CMK (cell line): ENCODE measurements around the gene NOTCH1.

ENCODE experiments used
- DNase-seq: peaks from one replicate; pipeline ENCODE4 v3.0.0-alpha.2; 2010; ENCODE audit warnings: low read depth

Gene NOTCH1

DNA sequence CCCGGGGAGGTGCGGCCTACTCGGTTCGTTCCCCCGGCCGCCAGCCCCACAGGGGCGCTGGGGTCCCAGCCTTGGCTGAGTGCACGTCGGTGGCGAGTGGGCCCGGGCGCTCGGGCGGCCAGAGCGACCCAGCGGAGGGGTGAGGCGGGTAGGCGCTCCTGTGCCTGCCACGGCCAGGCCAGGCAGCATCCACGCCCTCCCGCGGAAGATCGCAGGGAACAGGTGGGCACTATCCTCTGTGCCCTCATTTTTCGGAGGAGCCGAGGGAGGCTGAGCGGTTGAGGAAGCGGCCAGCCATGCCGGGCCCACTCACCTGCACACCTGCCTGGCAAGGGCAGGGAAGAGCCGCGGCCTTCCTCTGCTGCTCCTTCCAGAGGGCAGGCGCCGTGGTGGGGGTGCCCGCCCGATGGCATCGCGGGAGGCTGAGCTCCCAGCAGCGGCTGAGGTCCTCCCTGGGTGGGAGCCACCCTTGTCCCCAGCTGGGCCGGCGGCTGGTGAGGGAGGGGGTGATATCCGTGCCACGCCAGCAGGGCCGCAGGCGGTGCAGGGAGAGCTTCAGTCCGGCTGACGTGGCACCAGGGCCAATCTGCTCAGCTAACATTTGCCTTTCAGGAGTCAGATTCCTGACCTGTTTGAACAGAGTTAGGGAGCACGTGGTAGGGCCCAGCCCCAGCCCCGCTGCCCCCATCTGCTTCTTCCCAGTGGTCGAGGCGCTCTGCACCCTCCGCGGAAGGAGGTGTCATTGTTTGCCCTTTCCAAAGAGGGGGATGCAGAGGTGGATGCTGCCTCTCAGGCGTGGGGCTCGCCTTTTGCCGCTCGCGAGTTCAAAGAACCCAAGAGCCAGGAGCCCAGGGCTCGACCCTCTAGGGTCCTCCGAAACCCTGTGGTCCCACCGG is 61.4 kb downstream of the NOTCH1 start:
- DNase-seq: no peak

DNA sequence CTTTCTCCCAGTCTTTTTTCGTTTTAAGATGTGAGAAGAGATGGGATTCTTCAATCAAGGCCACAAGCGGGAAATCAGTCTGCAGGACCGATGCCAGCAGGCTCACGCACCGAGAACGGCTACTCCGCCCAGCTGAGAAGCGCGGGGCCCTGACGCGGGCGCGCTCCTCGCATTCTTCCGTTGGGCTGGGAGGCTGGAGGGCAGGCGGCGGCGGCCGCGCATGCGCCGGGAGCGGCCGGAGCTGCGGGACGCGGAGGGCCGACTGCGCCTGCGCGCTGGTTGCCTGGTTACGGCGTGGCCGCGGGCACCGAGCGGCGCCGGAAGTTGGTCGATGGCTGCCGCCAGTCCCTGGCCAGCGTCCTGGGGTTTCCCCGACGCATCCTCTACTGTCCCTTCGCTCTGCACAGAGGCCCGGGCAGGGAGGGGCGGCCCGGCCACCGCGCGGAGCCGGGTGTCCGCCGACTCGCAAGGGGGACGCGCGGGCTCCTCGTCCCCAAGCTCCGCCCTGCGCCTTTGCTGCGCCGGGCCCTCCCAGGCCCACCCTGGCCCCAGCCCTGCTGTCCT is 62.2 kb downstream of the NOTCH1 start:
- DNase-seq: peak; percentile 75

DNA sequence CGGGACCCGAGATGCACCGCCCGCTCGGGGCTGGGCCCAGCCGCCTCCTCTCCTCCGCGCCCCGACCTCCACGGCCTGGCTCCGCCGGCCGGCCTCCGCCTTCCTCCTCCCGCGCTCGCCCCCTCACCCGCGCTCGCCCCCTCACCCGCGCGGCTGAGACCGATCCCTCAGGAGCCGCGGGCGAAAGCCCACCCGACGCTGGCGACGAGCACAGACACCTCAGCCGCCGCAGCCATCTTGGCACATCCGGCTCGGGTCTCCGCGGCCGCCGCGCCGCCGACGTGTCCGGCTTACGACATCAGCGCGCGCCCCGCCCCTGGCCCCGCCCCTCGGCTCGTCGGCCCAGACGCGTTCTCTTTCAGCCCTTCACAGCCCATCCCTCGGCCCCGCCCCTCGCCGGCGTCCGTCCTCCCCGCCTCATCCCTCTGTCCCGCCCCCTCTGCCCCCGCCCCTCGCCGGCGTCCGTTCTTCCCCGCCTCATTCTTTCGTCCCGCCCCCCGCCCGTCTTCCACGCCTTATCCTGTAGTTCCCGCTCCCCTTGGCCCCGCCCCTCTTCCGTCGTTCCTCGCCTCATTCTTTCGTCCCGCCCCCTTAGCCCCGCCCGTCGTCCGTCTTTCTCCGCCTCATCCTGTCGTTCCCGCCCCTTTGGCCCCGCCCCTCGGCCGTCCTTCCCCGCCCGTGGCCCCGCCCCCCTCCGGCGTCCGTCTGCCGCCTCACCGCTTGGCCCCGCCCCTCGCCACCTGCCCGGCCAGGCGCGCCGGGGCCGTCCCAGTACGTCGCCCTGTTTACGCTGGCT is 62.9 kb downstream of the NOTCH1 start, which contains the start of gene SEC16A:
Gene SEC16A (minus strand): TSS at position 248 of the 796 bp plus-strand sequence. CDS start 5,425 bp downstream, outside the sequence.
- peak; percentile 94 for DNase-seq

DNA sequence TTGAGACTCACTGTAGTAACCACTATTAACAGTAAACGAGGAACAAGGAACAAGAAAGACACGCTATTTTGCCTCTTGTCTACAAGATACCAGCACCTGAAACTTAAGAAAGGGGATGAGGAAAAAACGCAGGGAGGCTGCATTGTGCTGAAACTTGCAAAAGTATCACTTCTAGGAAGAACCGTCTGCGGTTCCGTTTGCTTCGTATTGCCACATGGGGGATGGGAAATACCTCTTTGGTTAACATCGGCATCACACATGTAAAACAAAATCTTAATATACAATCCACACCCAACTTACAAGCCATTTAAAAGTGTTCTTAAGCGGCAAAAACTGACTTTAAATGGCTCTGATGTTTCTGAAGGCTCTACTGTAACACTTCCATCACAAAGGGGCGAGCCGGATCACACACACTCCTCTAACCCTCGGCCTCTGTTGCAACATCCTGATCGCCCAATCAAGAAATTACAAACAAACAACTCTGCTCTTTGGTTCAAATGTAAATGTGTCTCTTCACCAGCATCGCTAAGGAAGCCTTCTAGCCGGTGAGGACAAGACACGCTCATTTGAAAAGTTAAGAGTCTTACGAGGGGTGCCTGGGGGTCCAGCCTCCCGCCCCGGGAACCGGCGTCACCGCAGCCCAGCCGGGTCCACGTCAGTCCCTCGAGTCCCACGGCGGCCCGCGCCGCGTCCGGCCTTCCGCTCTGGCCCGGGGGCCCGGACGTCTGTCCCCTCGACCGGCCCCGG is 63.6 kb downstream of the NOTCH1 start:
- peak; percentile 14 for DNase-seq

DNA sequence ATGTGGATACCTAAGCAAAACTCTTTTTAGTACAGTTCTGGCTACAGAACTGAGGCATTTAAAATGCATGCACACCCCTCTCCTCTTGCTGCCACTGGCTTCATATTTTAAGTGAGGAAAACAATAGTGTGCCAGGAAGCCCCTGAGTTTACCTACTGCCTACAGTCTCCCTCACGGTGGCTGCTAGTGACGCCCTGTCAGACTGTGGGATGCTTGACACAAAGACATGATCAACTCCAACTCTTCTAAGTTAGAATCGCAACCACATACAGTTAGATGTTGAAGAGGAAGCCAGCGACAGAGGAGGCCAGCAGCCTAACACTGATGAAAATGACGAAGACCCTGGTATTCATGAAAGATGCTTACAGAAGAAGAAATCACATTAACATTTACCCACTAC is 64.3 kb downstream of the NOTCH1 start:
- DNase-seq: no peak

DNA sequence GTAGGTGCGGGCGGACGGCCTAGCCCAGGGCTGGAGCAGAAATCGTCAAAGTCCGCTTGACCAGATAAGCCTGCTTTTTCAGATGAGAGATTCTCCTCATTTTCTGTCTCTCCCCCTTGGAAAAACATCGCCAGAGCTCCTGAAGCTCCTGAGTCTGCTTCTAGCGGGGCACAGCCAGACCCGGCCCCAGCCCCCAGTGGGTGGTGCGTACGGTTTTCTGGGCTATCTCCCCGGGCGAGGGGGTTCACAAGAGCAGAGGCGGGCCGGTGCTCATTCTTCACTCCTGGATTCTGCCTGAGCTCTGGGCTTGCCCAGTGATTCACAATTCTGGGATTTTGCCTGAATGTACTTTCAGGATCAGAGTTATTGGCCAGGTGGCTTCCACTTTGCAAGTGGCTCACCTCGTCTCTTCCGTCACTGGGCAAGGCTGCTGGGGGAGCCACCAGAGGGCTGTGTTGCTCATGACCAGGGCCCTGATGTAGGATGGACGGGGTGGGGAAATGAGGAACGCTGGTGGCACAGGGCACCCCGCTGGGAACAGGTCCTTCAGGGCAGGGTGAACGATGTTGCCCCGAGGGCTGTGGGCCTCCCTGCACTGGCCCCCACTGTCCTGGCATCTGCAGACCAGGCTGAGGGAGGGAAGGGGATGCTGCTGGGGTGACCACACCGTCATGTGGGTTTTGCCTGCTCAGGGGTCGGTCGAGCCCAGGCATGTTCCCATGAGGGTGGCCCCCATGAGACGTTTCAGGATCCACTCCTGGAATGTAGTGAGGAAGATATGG is 69.3 kb downstream of the NOTCH1 start:
- DNase-seq: no peak

DNA sequence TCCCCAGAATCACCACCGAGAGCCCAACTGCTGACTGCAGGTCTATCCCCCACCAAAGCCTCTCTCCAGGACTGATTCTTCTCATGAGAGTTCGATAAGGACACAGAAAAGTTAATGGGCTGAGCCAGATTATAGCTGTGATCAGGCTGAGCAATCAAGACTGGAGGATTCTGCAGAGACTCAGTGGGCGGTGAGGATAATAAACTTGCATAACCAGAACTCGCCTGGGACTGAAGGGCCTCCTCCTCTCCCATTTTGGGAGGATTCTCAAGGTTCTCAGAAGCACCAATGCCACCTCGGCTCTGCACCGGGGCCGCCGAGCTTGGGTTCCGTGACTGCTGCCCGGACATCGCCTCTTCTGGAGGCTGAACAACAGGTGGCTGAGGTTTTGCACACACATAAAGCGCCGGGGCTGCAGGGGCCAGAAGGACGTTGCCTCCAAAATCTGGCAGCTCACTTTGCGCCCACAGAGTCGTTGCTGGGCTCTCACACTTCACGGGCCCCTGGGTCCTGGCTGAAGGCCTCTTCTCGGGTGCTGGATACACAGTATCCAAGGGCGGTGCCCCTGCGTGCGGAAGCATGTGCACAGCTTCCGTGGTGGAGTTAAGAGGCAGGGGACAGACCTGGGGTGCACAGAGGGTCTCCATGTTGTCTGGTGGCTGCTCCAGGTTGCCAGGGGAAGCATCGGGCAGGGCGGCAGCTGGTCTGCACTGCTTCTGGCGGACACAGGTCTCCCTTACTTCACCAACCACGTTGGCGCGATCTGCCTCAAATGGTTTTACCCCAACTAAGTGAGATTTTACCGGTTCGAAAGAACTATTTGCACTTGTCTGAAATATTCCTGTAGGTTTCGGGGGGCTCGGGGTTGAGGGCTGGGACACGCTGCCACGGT is 70.6 kb downstream of the NOTCH1 start:
- DNase-seq: no peak

DNA sequence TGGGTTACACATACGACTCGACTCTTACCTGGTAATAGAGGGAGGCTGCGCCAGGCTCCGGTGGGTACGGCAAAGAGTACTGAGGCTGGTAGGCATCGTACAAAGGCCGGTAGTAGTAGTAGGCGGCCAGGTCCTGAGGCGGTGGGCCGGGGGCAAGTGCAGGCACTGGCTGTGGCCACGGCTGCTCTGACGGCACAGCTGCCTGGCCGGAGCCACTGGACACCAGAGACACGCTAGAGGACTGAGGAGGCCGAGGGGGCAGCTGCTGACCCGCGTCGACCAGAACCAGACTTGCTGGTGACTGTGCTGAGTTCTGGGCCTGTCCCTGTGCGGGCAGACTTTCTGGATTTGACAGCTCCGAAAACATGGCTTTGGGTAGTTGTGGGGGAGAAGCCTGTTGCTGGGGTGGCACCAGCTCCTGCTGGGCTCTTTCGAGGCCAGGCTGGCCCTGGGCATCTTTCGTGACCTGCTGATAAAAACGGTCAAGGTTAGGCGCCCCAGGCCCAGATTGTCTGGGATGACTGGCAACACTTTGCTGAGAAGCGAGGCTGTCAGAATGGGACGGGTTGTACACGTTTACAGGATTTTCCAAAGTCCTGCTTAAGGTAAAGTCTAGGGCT is 71.7 kb downstream of the NOTCH1 start:
- DNase-seq: no peak

DNA sequence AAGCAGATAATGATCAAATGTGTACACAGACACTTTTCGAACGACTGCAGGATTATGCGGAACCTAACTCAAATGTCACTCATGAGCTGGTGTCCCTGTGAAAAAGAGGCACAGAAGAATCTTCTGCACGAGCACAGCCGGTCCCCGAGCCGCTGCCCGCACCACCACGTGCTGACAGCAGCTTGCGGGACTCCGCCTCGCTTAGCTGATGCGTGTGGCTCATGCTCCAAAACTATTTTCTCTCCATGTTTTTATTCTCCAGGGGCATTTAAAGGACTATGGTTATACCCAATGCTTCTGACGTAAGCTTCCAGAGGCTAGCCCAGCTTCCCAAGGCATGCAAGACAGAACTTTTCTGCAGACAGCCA is 72.5 kb downstream of the NOTCH1 start:
- DNase-seq: no peak

DNA sequence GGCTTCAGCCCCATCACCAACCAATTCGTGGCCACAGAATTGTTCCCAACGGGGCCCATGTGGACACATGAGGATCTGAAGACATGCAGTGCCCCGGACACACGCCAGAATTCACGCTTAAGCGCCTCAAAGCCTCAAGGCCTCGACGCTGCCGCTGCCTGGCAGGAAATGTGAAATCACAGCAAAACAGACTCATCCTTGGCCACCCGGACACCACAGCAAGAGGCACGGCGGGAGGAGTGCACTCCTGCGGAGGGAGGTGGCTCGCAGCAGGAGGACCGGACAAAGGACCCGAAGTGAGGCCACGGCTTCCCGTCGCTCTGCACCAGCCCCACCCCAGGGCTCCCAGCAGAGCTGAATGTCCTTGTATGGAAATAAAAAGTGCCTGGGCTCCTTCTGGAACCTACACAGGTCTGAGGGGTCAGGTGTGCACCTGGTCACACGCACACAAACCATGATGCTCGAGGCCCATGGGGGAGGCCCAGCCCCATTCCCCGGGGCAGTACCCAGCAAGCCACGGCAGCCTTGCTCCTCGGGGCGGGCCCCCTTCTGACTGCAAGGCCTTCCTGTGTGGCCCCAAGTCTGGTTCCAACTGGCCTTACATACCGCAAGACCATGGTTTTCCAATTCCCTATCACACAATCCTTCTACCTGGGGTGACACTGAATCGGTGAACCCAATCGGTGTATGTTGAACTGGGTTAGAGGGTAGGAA is 73.1 kb downstream of the NOTCH1 start:
- DNase-seq: no peak

DNA sequence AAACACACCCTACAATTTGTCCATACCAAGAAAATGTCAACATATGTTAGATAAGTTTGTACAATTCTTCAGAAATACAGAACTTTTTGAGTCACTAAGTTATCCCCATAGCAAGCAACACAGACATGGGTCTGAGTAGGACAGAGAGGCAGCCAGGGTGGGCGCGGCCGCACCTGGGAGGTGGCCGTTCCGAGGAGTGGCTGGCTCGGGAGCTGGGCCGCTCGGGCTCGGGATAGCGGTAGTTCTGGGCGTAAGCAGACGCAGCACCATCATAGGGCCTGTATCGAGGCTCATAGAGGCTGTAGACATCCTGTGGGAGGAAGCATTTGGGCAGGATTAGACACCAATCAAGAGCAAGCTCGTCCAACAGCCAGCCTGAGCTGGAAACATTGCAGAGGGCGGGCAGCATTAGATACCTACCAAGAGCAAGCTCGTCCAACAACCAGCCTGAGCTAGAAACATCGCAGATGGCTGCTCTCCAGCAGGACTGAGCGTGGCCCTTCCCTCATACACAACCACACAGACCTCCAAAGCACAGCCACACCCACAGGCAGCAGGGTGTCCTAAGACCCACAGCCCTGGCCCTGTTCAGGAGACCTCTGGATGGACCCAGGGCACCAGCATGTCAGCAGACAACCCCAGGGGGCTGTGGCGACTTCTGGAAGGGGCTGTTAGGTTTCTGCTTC is 73.9 kb downstream of the NOTCH1 start:
- no peak for DNase-seq

DNA sequence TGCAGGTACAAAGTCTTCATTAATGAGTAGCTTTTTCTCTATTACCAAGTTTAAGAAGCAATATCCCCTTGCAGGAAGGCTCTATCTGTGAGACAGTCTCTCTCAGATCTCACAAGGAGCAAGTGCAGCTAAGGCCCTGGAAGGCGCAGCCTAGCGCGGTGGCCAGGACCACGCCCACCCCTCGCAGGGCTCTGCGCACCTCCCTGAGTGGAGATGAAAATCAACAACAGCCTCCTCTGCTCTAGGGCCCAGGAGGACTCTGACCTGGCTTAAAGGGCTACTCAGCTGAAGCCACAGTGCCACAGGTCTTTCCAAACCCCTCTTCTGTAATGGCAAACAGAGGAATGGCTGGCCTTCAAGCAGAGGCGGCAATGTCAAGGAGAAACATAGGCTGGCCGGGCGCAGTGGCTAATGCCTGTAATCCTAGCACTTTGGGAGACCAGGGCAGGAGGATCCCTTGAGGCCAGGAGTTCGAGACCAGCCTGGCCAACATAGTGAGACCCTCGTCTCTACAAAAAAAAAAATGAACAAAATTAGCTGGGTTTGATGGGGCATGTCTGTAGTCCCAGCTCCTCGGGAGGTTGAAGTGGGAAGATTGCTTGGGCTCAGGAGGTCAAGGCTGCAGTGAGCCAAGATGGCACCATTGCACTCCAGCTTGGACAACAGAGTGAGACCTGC is 74.9 kb downstream of the NOTCH1 start:
- DNase-seq: no peak

DNA sequence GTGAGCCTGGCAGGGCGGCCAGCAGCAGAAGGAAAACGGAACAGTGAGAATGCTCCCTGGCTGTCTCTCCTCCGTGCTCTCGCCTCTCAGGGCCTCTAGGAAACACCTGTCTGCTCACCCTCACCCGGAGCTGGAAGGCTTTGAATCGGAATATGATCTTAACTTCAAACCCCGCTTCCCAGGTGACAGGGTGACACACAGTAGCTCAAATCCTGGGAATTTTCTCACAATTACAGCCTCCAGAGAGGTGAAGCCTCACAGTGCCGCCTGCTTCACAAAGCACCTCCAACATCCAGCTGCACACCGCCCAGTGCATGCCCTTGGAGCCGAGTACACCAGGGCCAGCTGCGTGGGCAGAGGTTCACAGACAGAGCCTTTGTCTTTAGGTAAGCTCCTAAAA is 75.5 kb downstream of the NOTCH1 start:
- no peak for DNase-seq

DNA sequence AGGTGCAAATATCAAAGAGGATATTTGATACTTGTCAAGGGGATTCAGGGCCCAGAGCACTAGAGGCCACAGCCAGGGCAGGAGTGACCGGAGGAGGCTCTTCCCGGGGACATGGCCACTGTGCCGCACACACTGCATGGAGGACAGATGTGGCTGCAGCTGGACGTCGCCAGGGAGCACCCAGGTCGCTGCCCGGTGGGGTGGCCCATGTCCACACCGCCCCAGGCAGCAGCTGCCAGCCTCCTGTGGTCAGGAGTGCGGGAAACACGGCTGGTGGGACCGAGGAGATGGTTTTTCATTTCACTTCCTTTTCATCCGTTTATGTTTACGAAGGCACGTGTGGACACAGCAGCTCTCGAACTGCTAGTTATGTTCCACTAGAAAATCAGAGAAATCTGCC is 78.1 kb downstream of the NOTCH1 start:
- no peak for DNase-seq

DNA sequence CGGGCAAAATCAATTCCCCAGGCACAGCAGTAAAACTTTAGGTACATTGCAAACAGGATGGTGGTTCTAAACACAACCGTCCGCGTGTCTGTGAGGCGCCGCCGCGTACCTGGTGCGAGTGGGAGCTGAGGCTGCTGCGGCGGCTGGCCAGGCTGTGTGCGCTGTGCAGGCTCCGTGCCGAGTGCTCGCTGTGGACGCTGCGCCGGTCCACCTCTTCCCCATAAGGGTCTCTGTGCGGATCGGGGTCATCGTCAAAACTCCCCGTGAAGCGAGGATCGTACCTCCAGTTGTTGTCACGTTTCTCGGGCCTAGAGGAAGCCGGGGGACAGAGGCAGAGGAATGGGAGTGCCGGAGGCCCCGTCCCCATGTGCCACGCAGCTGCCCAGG is 79.7 kb downstream of the NOTCH1 start:
- no peak for DNase-seq

DNA sequence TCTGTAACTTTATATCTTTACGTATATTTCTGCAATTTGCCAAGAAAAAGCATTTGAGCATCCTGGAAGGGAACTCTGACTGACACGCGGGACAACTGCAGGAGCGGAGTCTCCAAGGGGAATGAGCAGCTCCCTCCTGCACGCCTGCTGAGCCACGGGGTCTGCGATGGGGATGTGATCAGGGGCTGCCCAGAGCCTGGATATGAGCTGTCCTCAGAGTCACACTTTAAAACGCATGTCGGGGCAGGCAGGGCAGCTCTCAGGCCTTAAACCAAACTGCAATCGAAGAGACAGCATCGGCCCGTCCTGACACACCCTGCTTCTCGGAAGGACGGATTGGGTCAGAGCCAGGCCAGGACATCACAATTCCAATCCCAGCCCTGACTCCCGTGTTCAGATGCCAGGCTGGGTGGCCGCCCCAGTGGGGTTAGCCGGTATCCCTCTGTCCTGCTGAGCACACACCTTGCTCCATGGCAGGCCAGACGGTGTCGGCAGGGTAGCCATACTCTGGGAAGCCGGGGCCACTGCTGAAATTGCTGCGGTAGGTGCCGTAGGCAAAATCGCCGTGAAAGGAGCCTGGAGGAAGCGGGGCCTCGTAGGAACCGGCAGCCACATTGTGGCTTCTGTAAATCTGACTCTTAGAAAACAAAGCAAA is 80.2 kb downstream of the NOTCH1 start:
- no peak for DNase-seq

DNA sequence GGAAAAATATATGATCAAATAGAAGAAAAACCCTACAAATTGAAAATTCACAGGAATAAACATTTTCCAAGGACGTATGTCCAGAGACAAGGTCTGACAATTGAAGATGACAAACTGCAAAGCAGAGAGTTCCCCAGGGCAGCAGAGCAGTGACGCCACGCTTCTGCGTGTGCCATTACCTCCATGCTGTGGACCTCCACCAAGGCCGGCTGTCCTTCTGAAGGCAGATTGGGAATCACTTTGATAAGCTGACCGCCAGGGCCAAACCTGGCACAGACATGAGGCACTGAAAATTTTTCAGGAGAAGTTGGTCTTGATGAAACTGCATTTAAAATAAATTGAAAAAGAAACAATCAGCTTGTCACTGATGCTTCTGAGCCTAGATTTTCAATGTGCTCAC is 81.6 kb downstream of the NOTCH1 start:
- no peak for DNase-seq
